Endothelial cell of umbilical vein (primary cell): ENCODE measurements around the gene FMN1. TPM values are rescaled to one million over a fixed set of nuclear protein-coding genes. Genes with fewer than 3 reads are reported as not detected.

Experiments used
- BruUV-seq: library from RNA; stranded (reverse); fragments of 400-500 nt; replicated peaks from 2 replicates; lab custom pipeline; 2021; lab: Mats Ljungman, UMichigan
- CTCF ChIA-PET: fragments of 300-600, 350-600 bp; sonication (Branson Sonifier 250); formaldehyde crosslinking; loops from one replicate; lab custom pipeline; 2021; ENCODE audit warnings: antibody characterized with exemption, inconsistent platforms; lab: Charles Lee
- POLR2A ChIA-PET: fragments of 300-600, 350-600 bp; sonication (Branson Sonifier 250); formaldehyde crosslinking; loops from one replicate; lab custom pipeline; 2021; ENCODE audit warnings: antibody characterized with exemption, inconsistent platforms; lab: Charles Lee
- DNase-seq: peaks from one replicate; pipeline ENCODE4 v3.0.0-alpha.2; 2011; ENCODE audit warnings: low read depth, low spot score
- FAIRE-seq: peaks from 2 replicates; lab custom pipeline; 2011; peaks lifted over from hg19 to GRCh38; lab: Jason Lieb, UNC
- H2AFZ ChIP-seq: 2 replicates; pipeline ENCODE4 v1.6.0; 2012; ENCODE audit warnings: low read depth, low read length, control low read depth, inconsistent platforms
- H3K27ac ChIP-seq: 2 replicates; pipeline ENCODE4 v1.5.1; 2011; ENCODE audit warnings: low read depth, mild to moderate bottlenecking, control low read depth, low read length, moderate library complexity; ENCODE audit not compliant: insufficient read depth
- H3K27me3 ChIP-seq, 2 experiments: 2 replicates each; pipeline versions ENCODE4 v1.6.0 to v1.6.1; 2011; ENCODE audit warnings: low read length in 2 of 2, mixed read lengths in 1 of 2; ENCODE audit not compliant: control insufficient read depth in 2 of 2, insufficient read depth in 2 of 2
- H3K36me3 ChIP-seq, 2 experiments: 2 replicates in 1 of 2; 3 replicates in 1 of 2; pipeline ENCODE4 v1.5.1; 2011; ENCODE audit warnings: low read length in 2 of 2, mild to moderate bottlenecking in 1 of 2, moderate library complexity in 1 of 2; ENCODE audit not compliant: control insufficient read depth in 2 of 2, insufficient read depth in 2 of 2; ENCODE audit errors: extremely low read depth in 1 of 2
- H3K4me1 ChIP-seq: 3 replicates; pipeline ENCODE4 v1.5.1; 2011; ENCODE audit warnings: mild to moderate bottlenecking, low read length; ENCODE audit not compliant: control insufficient read depth, insufficient read depth; ENCODE audit errors: extremely low read depth
- H3K4me2 ChIP-seq: 2 replicates; pipeline ENCODE4 v1.6.1; 2011; ENCODE audit warnings: low read length, control low read depth, mixed read lengths; ENCODE audit not compliant: insufficient read depth
- H3K4me3 ChIP-seq, 3 experiments: fragments of 200-600 bp in 1 of 3; sonication (generic), shearing (Covaris generic) in 1 of 3; replicated peaks in 1 of 3; 2 replicates each; pipeline ENCODE4 v1.5.1; 2011 to 2016; ENCODE audit warnings: control low read depth in 3 of 3, low read length in 3 of 3, mild to moderate bottlenecking in 2 of 3, inconsistent platforms in 1 of 3, low read depth in 1 of 3, moderate library complexity in 1 of 3; ENCODE audit not compliant: insufficient read depth in 1 of 3
- H3K79me2 ChIP-seq: 2 replicates; pipeline ENCODE4 v1.6.0; 2012; ENCODE audit warnings: low read length, inconsistent platforms; ENCODE audit not compliant: control insufficient read depth, insufficient read depth
- H3K9ac ChIP-seq: replicated peaks from 2 replicates; pipeline ENCODE3; 2011; ENCODE audit warnings: low read length, control low read depth; ENCODE audit not compliant: insufficient read depth; ENCODE audit errors: extremely low read depth
- H3K9me1 ChIP-seq: replicated peaks from 3 replicates; pipeline ENCODE4 v1.6.0; 2011; ENCODE audit warnings: mild to moderate bottlenecking, low read length; ENCODE audit not compliant: control insufficient read depth, insufficient read depth; ENCODE audit errors: extremely low read depth
- H3K9me3 ChIP-seq: replicated peaks from 2 replicates; pipeline ENCODE4 v1.5.1; 2012; ENCODE audit warnings: low read length, inconsistent platforms; ENCODE audit not compliant: control insufficient read depth, insufficient read depth
- H4K20me1 ChIP-seq: replicated peaks from 2 replicates; pipeline ENCODE3; 2011; ENCODE audit warnings: mild to moderate bottlenecking, low read length; ENCODE audit not compliant: control insufficient read depth, insufficient read depth; ENCODE audit errors: extremely low read depth
- EZH2 ChIP-seq: IDR thresholded peaks from 2 replicates; pipeline ENCODE4 v1.6.1; 2012; ENCODE audit warnings: borderline replicate concordance, low read depth, mild to moderate bottlenecking, moderate library complexity, low read length, inconsistent platforms; ENCODE audit not compliant: severe bottlenecking
- GATA2 ChIP-seq: IDR thresholded peaks from 2 replicates; pipeline ENCODE4 v1.7.0; 2011; ENCODE audit warnings: low read depth, mild to moderate bottlenecking, moderate library complexity, mixed read lengths, low read length; ENCODE audit not compliant: insufficient read length, insufficient read depth
- JUN ChIP-seq: IDR thresholded peaks from 2 replicates; pipeline ENCODE4 v1.6.1; 2011; ENCODE audit warnings: borderline replicate concordance, low read depth; ENCODE audit not compliant: insufficient read length, insufficient read depth
- MYC ChIP-seq: IDR thresholded peaks from one replicate; pipeline ENCODE4 v1.6.1; 2011; ENCODE audit warnings: mild to moderate bottlenecking, low read depth, low read length
- POLR2A ChIP-seq: IDR thresholded peaks from 2 replicates; pipeline ENCODE4 v1.6.1; 2012; ENCODE audit warnings: low read depth, mild to moderate bottlenecking, control low read depth, low read length
- dilution Hi-C: fragments of 300-500 bp; cut with MboI; formaldehyde crosslinking; loops from one replicate; pipeline ENCODE4 v1.15.0; 2019; ENCODE audit warnings: low sequenced_read_pairs; ENCODE audit not compliant: extremely low pct_ligation_motif_present
- intact Hi-C: fragments of 100-400 bp; cut with micrococcal nuclease; formaldehyde crosslinking; loops from one replicate; pipeline ENCODE4 v1.10.0; 2022
- polyA plus RNA-seq, 4 experiments: library from polyadenylated mRNA; depleted of rRNA in 3 of 4; stranded (reverse) in 3 of 4; unstranded in 1 of 4; fragments of >200 nt; gene quantifications; 2 replicates each; pipeline versions ENCODE4 v1.2.1 to v1.2.3, GENCODE V29; 2011 to 2012; ENCODE audit warnings: missing spikeins in 1 of 4
- total RNA-seq: library from RNA; stranded (reverse); gene quantifications from 2 replicates; pipeline ENCODE4 v1.2.3, GENCODE V29; 2021
- TF ChIP-seq, protein P1 (sequence below), 2 donors: IDR thresholded peaks; 1 replicate in 1 of 2; 2 replicates in 1 of 2; pipeline ENCODE4 v1.5.1; 2011; ENCODE audit warnings: low read length in 2 of 2, mild to moderate bottlenecking in 2 of 2, moderate library complexity in 2 of 2, control low read depth in 1 of 2, inconsistent platforms in 1 of 2, low read depth in 1 of 2; ENCODE audit not compliant: insufficient read depth in 1 of 2; ENCODE audit errors: extremely low read depth in 1 of 2
- TF ChIP-seq, protein P2 (sequence below): IDR thresholded peaks from 2 replicates; pipeline ENCODE4 v1.6.1; 2011; ENCODE audit not compliant: insufficient read depth, insufficient read length

FMN1 gene
- total and polyA plus RNA-seq, 2 donors (not counting 3 experiments of a cell fraction or from before 2014, with no cell fraction given), result 0.01 to 0.29 TPM

DNA sequence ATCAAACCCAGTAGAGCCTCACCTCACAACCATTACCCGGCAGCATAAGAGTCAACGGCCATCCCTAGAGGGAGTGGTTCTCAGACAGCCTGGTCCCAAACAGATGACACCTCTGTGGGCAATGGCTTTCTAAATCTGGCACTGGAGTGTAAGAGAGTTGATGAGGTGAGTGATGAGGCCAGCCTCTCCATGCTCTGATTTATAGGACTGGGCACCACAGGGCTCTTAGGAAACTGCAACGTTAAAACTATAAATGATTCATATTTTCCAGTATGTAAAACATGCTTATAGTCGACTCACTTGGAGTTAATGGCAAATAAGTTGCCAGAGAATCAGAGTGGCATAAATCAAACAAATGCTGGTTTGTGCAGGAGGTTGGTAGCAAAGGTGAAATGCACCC is 289.0 kb downstream of the FMN1 start:
- Histone ChIP-seq H3K27ac (no peak overlapping the region), H3K4me1 (no peaks in the 10 kb centered on the region), H3K9me3 (no peaks in the 10 kb centered on the region), H2AFZ (no peak overlapping the region), H3K27me3 (peaks cover 4 to 5% of the 10 kb centered on the region in 2 experiments), H3K36me3 (no peaks in the 10 kb centered on the region), H3K79me2 (no peaks in the 10 kb centered on the region), H3K4me3 (no peak overlapping the region), H3K9me1 (no peaks in the 10 kb centered on the region), H3K9ac (no peak overlapping the region), H3K4me2 (no peak overlapping the region), H4K20me1 (no peaks in the 10 kb centered on the region)
- CTCF ChIA-PET, result interaction anchor here (1.1 kb wide), 1 partner anchor 62 kb away, joined by 3 read pairs; no protein-coding TSS in a partner anchor
- DNase-seq (no peak), FAIRE-seq (no peak)
- TF ChIP-seq JUN (no peak), POLR2A (no peak), GATA2 (no peak), MYC (no peak)
- TF ChIP-seq, protein P1, sequence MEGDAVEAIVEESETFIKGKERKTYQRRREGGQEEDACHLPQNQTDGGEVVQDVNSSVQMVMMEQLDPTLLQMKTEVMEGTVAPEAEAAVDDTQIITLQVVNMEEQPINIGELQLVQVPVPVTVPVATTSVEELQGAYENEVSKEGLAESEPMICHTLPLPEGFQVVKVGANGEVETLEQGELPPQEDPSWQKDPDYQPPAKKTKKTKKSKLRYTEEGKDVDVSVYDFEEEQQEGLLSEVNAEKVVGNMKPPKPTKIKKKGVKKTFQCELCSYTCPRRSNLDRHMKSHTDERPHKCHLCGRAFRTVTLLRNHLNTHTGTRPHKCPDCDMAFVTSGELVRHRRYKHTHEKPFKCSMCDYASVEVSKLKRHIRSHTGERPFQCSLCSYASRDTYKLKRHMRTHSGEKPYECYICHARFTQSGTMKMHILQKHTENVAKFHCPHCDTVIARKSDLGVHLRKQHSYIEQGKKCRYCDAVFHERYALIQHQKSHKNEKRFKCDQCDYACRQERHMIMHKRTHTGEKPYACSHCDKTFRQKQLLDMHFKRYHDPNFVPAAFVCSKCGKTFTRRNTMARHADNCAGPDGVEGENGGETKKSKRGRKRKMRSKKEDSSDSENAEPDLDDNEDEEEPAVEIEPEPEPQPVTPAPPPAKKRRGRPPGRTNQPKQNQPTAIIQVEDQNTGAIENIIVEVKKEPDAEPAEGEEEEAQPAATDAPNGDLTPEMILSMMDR (IDR thresholded peaks at IDR 0.05; ENCODE audit: extremely low read depth in 1 of 2, insufficient read depth in 1 of 2, low read depth in 1 of 2, low read length in 2 of 2), result no peak
- TF ChIP-seq, protein P2, sequence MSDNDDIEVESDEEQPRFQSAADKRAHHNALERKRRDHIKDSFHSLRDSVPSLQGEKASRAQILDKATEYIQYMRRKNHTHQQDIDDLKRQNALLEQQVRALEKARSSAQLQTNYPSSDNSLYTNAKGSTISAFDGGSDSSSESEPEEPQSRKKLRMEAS, result no peak
- BruUV-seq, result no TSS peak
- POLR2A ChIA-PET, result no interaction called here
- intact Hi-C loops, result no loop called here
- dilution Hi-C loops, result no loop called here

DNA sequence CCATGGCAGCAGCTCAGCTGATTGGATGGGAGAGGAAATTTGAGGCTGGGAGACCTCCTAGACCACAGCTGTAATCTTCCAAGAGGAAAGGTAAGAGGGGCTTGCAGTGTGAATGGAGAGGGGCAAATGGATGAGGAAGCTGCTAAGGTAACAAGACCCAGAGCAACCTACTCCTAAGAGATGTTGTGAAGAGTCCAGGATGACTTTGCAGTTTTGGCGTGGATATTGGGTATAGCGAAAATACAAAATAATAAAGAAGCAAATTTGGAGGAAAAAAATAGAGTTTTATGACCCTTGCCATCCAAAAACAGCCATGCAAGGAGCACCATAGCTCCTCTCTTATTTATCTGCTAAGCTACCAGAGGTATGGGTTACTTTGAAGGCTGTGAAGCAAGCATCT is 290.1 kb downstream of the FMN1 start:
- no TSS peak for BruUV-seq
- intact Hi-C loops, result no loop called here
- TF ChIP-seq EZH2, result no peak
- H3K9ac ChIP-seq, result no peak overlapping the region
- H3K4me1 ChIP-seq, result no peaks in the 10 kb centered on the region
- peaks cover 2 to 5% of the 10 kb centered on the region in 2 experiments for H3K27me3 ChIP-seq
- no peaks in the 10 kb centered on the region for H3K79me2 ChIP-seq
- no peak overlapping the region for H3K4me2 ChIP-seq
- CTCF ChIA-PET, result interaction anchor here (1.1 to 2.7 kb wide), 4 partner anchors 32 to 61 kb away, joined by 3 to 15 read pairs (median 4); no protein-coding TSS in a partner anchor
- H2AFZ ChIP-seq, result no peak overlapping the region
- POLR2A ChIA-PET, result no interaction called here
- dilution Hi-C loops, result no loop called here
- no peaks in the 10 kb centered on the region for H3K36me3 ChIP-seq
- no peaks in the 10 kb centered on the region for H3K9me1 ChIP-seq
- no peak for FAIRE-seq
- H3K9me3 ChIP-seq, result no peaks in the 10 kb centered on the region
- no peak overlapping the region for H3K27ac ChIP-seq
- no peak overlapping the region for H3K4me3 ChIP-seq
- H4K20me1 ChIP-seq, result no peaks in the 10 kb centered on the region
- DNase-seq, result no peak
